Esophagus muscularis mucosa (tissue), 4 donors: Measurements from ENCODE around the gene OR11H12. TPM values are rescaled to one million over a fixed set of nuclear protein-coding genes. Genes with fewer than 3 reads are reported as not detected.
"Not testable (repeated sequence)": the region's sequence is repeated elsewhere in the genome, so short reads cannot be mapped to it uniquely, and the experiment has no call there.

ENCODE experiments used
- DNase-seq: peaks from one replicate; pipeline ENCODE4 v3.0.0-alpha.2; 2017; ENCODE audit errors: extremely low spot score
- H3K27ac ChIP-seq, 4 donors: fragments of 200-600 bp; sonication (generic); replicated peaks in 1 of 4; 1 replicate in 3 of 4; 2 replicates in 1 of 4; pipeline ENCODE4 v1.5.1; 2016 to 2019; ENCODE audit warnings: mild to moderate bottlenecking in 1 of 4
- H3K27me3 ChIP-seq, 4 donors: fragments of 200-600 bp; sonication (generic); one replicate each; pipeline versions ENCODE4 v1.5.1 to v1.6.0; 2016 to 2019
- H3K36me3 ChIP-seq, 4 donors: fragments of 200-600 bp; sonication (generic); one replicate each; pipeline ENCODE4 v1.5.1; 2016 to 2019
- H3K4me1 ChIP-seq, 4 donors: fragments of 200-600 bp; sonication (generic); one replicate each; pipeline ENCODE4 v1.5.1; 2016 to 2019
- H3K4me3 ChIP-seq, 4 donors: fragments of 200-600 bp; sonication (generic); 1 replicate in 2 of 4; 2 replicates in 2 of 4; pipeline ENCODE4 v1.5.1; 2016 to 2019; ENCODE audit warnings: mild to moderate bottlenecking in 4 of 4, moderate library complexity in 1 of 4
- H3K9me3 ChIP-seq, 4 donors: fragments of 200-600 bp; sonication (generic); 1 replicate in 3 of 4; 2 replicates in 1 of 4; pipeline ENCODE4 v1.5.1; 2016 to 2019
- WGBS: methylation state at CpG from one replicate; pipeline ENCODE4 v1.1.5; 2018; 5-methylcytosine and 5-hydroxymethylcytosine counted together
- intact Hi-C: fragments of 100-400 bp; cut with DNase I; formaldehyde crosslinking; loops from one replicate; pipeline ENCODE4 v1.15.1; 2023
- small RNA-seq, 3 donors: library from RNA; depleted of rRNA; stranded (forward); fragments of <200 nt; gene quantifications; one replicate each; pipeline ENCODE3, GENCODE V24; 2016
- total RNA-seq, 4 donors: library from RNA; depleted of rRNA; stranded (reverse); fragments of >200 nt; gene quantifications; one replicate each; pipeline versions ENCODE4 v1.1.0 to v1.2.1, GENCODE V29; 2016

The OR11H12 gene, protein sequence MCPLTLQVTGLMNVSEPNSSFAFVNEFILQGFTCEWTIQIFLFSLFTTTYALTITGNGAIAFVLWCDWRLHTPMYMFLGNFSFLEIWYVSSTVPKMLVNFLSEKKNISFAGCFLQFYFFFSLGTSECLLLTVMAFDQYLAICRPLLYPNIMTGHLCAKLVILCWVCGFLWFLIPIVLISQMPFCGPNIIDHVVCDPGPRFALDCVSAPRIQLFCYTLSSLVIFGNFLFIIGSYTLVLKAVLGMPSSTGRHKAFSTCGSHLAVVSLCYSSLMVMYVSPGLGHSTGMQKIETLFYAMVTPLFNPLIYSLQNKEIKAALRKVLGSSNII
- not detected for total RNA-seq

DNA sequence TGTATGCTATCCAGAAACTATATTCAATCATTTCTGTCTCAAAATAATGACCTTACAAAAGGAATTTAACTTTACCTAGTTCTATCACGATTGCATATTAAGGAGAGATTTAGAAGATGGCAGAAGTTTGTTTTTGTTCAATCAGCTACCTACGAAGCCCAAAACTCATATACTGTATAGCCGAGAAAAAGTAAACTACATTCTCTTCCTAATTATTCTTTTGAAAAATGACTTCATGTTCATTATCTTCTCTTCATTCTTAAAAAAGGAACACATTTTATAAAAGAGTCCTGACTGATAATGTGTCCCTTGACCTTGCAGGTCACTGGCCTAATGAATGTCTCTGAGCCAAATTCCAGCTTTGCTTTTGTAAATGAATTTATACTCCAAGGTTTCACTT lies at the start of gene OR11H12:
TSS of gene OR11H12 (plus strand) at position 301 of the 400 bp plus-strand sequence. CDS start at position 301, 0 bp downstream.
- intact Hi-C loops, H3K27me3 ChIP-seq, H3K36me3 ChIP-seq, H3K4me3 ChIP-seq, DNase-seq, H3K9me3 ChIP-seq, H3K4me1 ChIP-seq, H3K27ac ChIP-seq: not testable (repeated sequence)
- WGBS, result no CpG with 5 or more reads among the region's 3 CpGs

DNA sequence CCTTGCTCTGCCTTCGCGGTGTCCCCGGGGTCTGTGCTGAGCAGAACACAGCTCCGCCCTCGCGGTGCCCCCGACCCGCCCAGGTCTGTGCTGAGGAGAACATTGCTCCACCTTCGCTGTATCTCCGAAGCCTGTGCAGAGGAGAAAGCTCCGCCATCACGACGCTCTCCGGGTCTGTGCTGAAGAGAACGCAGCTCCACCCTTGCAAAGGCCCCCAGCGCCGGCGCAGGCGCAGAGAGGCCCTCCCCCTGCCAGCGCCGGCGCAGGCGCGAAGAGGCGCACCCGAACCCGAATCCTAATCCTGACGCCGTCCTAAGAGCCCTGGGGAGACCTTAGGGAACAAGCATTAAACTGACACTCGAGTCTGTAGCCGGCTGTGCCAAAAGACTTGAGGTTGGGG lies 18.0 kb upstream of the OR11H12 start:
- H3K27ac ChIP-seq, intact Hi-C loops, H3K36me3 ChIP-seq, H3K9me3 ChIP-seq, H3K27me3 ChIP-seq, DNase-seq, H3K4me3 ChIP-seq, H3K4me1 ChIP-seq: not testable (repeated sequence)
- 66% methylated on average over 10 of the region's 31 CpGs for WGBS

DNA sequence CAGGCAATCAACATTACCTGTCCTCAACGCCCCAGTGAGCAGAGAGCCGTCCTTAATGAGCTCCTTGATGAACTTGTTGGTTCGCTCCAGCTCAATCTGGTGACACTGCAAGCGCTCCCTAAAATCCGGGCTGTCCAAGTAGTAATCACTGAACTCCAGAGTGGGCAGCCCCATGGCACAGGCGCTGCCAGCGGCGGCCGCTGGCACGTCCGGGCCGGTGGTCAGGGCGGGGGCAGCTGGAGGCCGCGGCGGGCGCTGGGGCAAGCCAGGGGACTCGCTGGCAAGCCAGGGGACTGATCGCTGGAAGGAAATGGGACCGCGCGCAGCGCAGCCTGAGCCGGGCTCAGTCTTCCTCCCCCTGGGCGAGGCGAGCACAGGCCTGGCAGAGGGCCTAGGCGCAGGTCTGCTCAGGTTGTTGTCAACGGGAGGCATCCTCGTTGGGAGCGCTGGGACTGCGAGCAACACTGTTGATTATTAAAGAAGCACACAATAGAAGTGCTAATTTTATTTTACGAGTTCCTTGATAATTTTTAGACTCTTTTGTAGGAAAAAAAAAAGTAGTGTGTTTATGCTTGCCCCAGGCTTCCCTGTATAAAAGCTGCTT lies 25.8 kb downstream of the OR11H12 start:
- H3K27ac ChIP-seq, DNase-seq, intact Hi-C loops, H3K27me3 ChIP-seq, H3K4me3 ChIP-seq, H3K36me3 ChIP-seq, H3K4me1 ChIP-seq, H3K9me3 ChIP-seq: not testable (repeated sequence)
- WGBS, result no CpG with 5 or more reads among the region's 32 CpGs

DNA sequence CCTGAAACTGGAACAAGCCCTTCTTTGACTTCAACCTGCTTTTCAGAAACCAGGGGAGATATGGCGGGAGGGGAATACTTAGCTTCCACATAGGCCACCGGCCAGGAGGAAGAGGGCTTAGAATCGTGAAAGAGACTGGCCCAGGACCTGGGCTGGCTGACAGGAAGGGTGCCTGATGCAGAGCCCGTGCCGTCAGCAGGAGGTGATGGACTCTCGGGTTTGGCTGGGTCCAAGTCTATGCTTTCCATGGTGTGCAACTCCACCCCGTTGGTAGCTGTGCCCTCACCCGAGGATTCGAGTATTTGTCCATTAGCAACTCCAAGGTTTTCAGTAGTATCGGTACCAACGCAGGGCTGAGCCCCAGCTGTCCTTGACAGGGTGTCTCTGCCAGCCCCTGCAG lies 35.1 kb downstream of the OR11H12 start:
- H3K27ac ChIP-seq, H3K4me3 ChIP-seq, H3K27me3 ChIP-seq, DNase-seq, H3K9me3 ChIP-seq, H3K36me3 ChIP-seq, H3K4me1 ChIP-seq, intact Hi-C loops: not testable (repeated sequence)
- no CpG with 5 or more reads among the region's 11 CpGs for WGBS

DNA sequence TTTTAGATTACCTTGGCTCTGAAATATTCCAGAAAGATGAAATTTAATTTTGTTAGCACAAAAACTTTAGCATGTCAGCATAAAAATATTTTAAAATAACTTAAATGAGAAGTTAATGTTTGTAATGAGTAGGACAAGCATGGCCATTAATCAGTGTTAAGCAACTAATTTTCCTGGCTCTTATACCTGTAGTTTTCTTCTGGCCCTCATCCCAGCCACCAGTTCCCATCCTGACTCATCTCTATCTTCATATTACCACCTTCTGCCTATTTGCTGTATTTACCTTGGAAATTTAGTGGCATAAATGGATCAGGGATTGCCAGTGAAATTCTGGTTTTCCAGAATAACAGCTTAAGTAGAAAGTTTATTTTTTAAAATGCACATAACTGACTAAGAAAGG lies 37.1 kb downstream of the OR11H12 start:
- H3K9me3 ChIP-seq, H3K27me3 ChIP-seq, intact Hi-C loops, DNase-seq, H3K36me3 ChIP-seq, H3K27ac ChIP-seq, H3K4me3 ChIP-seq, H3K4me1 ChIP-seq: not testable (repeated sequence)

DNA sequence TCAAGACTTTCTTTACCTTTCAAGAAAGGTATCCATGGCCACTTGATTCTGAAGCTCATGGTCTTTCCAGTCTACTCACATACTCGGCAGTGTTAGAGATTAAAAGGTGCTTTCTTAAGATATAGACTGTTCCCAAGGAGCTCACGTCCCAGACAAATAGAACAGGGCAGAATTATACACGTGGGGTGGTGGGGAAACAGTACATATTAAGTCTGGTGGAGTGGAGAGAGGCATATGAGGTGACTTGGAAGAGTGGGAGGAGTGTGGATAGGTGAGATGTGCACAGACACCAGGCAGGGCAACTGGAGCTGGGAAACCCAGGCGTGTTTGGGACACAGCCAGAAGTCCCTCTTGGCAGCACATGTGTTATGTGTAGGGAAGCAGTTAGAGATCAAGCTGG lies 37.9 kb downstream of the OR11H12 start:
- H3K36me3 ChIP-seq, H3K27ac ChIP-seq, intact Hi-C loops, DNase-seq, H3K4me3 ChIP-seq, H3K27me3 ChIP-seq, H3K4me1 ChIP-seq, H3K9me3 ChIP-seq: not testable (repeated sequence)
- WGBS, result 18% methylated on average over 3 of the region's 4 CpGs

DNA sequence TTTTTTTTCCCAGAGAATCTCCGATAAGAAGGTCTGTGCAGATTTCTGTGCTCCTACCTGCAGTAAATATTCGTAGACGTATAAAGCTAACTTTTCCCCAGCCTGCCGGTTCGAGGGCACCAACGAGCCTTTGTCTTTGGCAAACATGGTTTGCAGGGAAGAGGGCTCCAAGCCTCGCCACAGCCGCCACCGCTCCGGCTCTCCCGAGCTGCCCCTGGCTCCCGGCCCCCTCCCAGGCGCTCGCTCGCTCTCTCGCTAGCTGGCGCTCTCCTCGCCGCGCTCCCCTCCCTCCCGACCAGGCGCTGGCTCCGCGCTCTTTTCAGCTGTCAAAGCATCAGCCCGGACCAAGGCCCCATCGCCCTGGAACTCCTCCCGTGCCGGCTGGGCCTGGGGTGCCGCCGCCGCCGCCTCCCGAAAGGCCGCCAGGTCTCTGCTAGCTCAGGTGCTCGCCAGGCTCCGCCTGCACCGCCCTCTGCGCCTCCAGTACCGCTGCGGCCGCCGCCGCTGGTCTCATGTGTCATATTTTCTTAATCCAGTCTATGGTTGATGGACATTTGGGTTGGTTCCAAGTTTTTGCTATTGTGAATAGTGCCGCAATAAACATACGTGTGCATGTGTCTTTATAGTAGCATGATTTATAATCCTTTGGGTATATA lies 45.3 kb downstream of the OR11H12 start:
- H3K9me3 ChIP-seq, H3K4me3 ChIP-seq, intact Hi-C loops, DNase-seq, H3K36me3 ChIP-seq, H3K4me1 ChIP-seq, H3K27ac ChIP-seq, H3K27me3 ChIP-seq: not testable (repeated sequence)
- 75% methylated on average over 11 of the region's 45 CpGs for WGBS

Small RNAs within 50 kb of the gene (small RNA-seq; reads per million reads assigned to genes)
- gene CR383656.6 (0 reads per million in 3 donors), gene CR383656.7 (0 reads per million in 3 donors), gene CR383656.9 (0 reads per million in 3 donors)
